Mesothelial cell of epicardium (in vitro differentiated cells): ENCODE measurements around the gene DEPDC1B. TPM values are rescaled to one million over a fixed set of nuclear protein-coding genes. Genes with fewer than 3 reads are reported as not detected.
"Not testable (repeated sequence)": the region's sequence is repeated elsewhere in the genome, so short reads cannot be mapped to it uniquely, and the experiment has no call there.

ENCODE experiments used
- DNase-seq, 2 experiments: peaks; one replicate each; pipeline ENCODE4 v3.0.0; 2021; ENCODE audit warnings: low spot score in 2 of 2; ENCODE audit not compliant: unreplicated experiment in 2 of 2
- H3K27ac Mint-ChIP-seq: 2 replicates; pipeline ENCODE4 v1.8.0; 2021; ENCODE audit warnings: mixed read lengths
- H3K27me3 Mint-ChIP-seq: 2 replicates; pipeline ENCODE4 v1.8.0; 2021; ENCODE audit warnings: low read depth, mixed read lengths
- H3K36me3 Mint-ChIP-seq: 2 replicates; pipeline ENCODE4 v1.8.0; 2021; ENCODE audit warnings: mixed read lengths
- H3K4me1 Mint-ChIP-seq: 2 replicates; pipeline ENCODE4 v1.8.0; 2021; ENCODE audit warnings: mixed read lengths
- H3K4me3 Mint-ChIP-seq: 2 replicates; pipeline ENCODE4 v1.8.0; 2021; ENCODE audit warnings: mild to moderate bottlenecking, moderate library complexity, mixed read lengths
- H3K9me3 Mint-ChIP-seq: 2 replicates; pipeline ENCODE4 v1.8.0; 2021; ENCODE audit warnings: mixed read lengths
- CTCF ChIP-seq: fragments of 200-600 bp; sonication (generic); IDR thresholded peaks from one replicate; pipeline ENCODE4 v1.5.0; 2021; ENCODE audit warnings: antibody characterized with exemption; ENCODE audit not compliant: unreplicated experiment
- total RNA-seq: library from RNA; stranded (reverse); gene quantifications from 3 replicates; pipeline ENCODE4 v1.2.1, GENCODE V29; 2021

The DEPDC1B gene
- total RNA-seq, 1 donor from 2014 or later, result 17.0 TPM

GRCh38 chr5:60568646-60569045 lies 131.3 kb downstream of the DEPDC1B start:
- Mint-ChIP-seq H3K36me3 (peaks cover 12% of the 10 kb centered on the region), H3K4me3 (no peak overlapping the region), H3K4me1 (no peaks in the 10 kb centered on the region), H3K9me3 (peaks cover 40% of the 10 kb centered on the region), H3K27me3 (no peaks in the 10 kb centered on the region), H3K27ac (no peak overlapping the region)
- TF ChIP-seq CTCF, result no peak
- DNase-seq, result no peak

GRCh38 chr5:60563696-60564324 lies 136.2 kb downstream of the DEPDC1B start:
- no peak for DNase-seq
- Mint-ChIP-seq H3K27me3 (no peaks in the 10 kb centered on the region), H3K27ac (no peak overlapping the region), H3K4me1 (no peaks in the 10 kb centered on the region), H3K36me3 (peaks cover 10% of the 10 kb centered on the region), H3K4me3 (no peak overlapping the region), H3K9me3 (peaks cover 23% of the 10 kb centered on the region)
- no peak for TF ChIP-seq CTCF

GRCh38 chr5:60553291-60553690 lies 146.7 kb downstream of the DEPDC1B start:
- H3K36me3 Mint-ChIP-seq, result peaks cover 11% of the 10 kb centered on the region
- H3K4me1 Mint-ChIP-seq, H3K4me3 Mint-ChIP-seq, H3K27me3 Mint-ChIP-seq, DNase-seq, H3K27ac Mint-ChIP-seq: not testable (repeated sequence)
- H3K9me3 Mint-ChIP-seq, result peaks cover 33% of the 10 kb centered on the region

GRCh38 chr5:60551829-60552228 lies 148.1 kb downstream of the DEPDC1B start:
- Mint-ChIP-seq H3K9me3 (peaks cover 29% of the 10 kb centered on the region), H3K27ac (no peak overlapping the region), H3K36me3 (peaks cover 11% of the 10 kb centered on the region), H3K4me1 (peaks cover under 1% of the 10 kb centered on the region), H3K27me3 (no peaks in the 10 kb centered on the region), H3K4me3 (no peak overlapping the region)
- TF ChIP-seq CTCF, result no peak
- no peak for DNase-seq

- no peak for TF ChIP-seq CTCF
- no peak overlapping the region for H3K4me3 Mint-ChIP-seq
- no peak overlapping the region for H3K27ac Mint-ChIP-seq
- DNase-seq, result no peak
- H3K36me3 Mint-ChIP-seq, result peaks cover 9% of the 10 kb centered on the region
- H3K4me1 Mint-ChIP-seq, result peaks cover 6% of the 10 kb centered on the region
- H3K9me3 Mint-ChIP-seq, result peaks cover 25% of the 10 kb centered on the region
- H3K27me3 Mint-ChIP-seq, result no peaks in the 10 kb centered on the region
Observed at GRCh38 chr5:60551250-60551649, 148.7 kb downstream of the DEPDC1B start.

GRCh38 chr5:60550311-60550710 lies 149.7 kb downstream of the DEPDC1B start:
- no peaks in the 10 kb centered on the region for H3K27me3 Mint-ChIP-seq
- H3K9me3 Mint-ChIP-seq, result peaks cover 23% of the 10 kb centered on the region
- H3K27ac Mint-ChIP-seq, result no peak overlapping the region
- DNase-seq, result no peak
- TF ChIP-seq CTCF, result no peak
- peaks cover 14% of the 10 kb centered on the region for H3K4me1 Mint-ChIP-seq
- no peak overlapping the region for H3K4me3 Mint-ChIP-seq
- H3K36me3 Mint-ChIP-seq, result peaks cover 9% of the 10 kb centered on the region
